ENCODE measurements around the gene CEACAM5. TPM values are rescaled to one million over a fixed set of nuclear protein-coding genes. Genes with fewer than 3 reads are reported as not detected.

Gene CEACAM5
- total and polyA plus RNA-seq, 4 donors = 0.02 TPM; not detected in 3

DNA sequence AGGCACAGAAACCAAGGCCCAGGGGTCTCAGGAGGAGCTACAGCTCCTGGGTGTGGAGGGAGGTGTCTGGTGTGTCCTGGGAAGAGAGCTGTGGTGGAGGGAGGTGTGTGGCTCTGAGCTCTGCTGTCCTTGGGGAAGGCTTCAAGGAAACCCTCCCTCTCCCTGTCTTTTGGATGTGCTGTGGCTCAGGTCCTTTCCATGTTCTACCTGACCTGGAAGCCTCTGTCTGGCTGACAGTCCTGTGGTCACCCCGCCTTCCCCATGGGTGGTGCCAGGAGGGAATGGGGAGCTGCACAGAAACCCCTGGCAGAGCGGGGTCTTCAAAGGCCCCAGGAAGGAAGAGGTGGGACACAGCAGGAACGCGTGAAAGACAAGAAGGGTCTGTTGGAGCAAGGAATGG, 19.7 kb upstream of the CEACAM5 start:
- TF ChIP-seq RXRA (IDR thresholded peaks at IDR 0.05) (no peak), YY1 (IDR thresholded peaks at IDR 0.05) (no peak), EGR1 (IDR thresholded peaks at IDR 0.05; ENCODE audit: low read depth in 2 of 2) (no peak), HNF4G (IDR thresholded peaks at IDR 0.05) (no peak), TAF1 (conservative IDR thresholded peaks at IDR 0.05) (no peak), HNF4A (conservative IDR thresholded peaks at IDR 0.05) (no peak)
- TF ChIP-seq, protein P1, sequence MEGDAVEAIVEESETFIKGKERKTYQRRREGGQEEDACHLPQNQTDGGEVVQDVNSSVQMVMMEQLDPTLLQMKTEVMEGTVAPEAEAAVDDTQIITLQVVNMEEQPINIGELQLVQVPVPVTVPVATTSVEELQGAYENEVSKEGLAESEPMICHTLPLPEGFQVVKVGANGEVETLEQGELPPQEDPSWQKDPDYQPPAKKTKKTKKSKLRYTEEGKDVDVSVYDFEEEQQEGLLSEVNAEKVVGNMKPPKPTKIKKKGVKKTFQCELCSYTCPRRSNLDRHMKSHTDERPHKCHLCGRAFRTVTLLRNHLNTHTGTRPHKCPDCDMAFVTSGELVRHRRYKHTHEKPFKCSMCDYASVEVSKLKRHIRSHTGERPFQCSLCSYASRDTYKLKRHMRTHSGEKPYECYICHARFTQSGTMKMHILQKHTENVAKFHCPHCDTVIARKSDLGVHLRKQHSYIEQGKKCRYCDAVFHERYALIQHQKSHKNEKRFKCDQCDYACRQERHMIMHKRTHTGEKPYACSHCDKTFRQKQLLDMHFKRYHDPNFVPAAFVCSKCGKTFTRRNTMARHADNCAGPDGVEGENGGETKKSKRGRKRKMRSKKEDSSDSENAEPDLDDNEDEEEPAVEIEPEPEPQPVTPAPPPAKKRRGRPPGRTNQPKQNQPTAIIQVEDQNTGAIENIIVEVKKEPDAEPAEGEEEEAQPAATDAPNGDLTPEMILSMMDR (IDR thresholded peaks at IDR 0.05; ENCODE audit: low read depth, low read length, missing input control) = no peak
- TF ChIP-seq, protein P2, sequence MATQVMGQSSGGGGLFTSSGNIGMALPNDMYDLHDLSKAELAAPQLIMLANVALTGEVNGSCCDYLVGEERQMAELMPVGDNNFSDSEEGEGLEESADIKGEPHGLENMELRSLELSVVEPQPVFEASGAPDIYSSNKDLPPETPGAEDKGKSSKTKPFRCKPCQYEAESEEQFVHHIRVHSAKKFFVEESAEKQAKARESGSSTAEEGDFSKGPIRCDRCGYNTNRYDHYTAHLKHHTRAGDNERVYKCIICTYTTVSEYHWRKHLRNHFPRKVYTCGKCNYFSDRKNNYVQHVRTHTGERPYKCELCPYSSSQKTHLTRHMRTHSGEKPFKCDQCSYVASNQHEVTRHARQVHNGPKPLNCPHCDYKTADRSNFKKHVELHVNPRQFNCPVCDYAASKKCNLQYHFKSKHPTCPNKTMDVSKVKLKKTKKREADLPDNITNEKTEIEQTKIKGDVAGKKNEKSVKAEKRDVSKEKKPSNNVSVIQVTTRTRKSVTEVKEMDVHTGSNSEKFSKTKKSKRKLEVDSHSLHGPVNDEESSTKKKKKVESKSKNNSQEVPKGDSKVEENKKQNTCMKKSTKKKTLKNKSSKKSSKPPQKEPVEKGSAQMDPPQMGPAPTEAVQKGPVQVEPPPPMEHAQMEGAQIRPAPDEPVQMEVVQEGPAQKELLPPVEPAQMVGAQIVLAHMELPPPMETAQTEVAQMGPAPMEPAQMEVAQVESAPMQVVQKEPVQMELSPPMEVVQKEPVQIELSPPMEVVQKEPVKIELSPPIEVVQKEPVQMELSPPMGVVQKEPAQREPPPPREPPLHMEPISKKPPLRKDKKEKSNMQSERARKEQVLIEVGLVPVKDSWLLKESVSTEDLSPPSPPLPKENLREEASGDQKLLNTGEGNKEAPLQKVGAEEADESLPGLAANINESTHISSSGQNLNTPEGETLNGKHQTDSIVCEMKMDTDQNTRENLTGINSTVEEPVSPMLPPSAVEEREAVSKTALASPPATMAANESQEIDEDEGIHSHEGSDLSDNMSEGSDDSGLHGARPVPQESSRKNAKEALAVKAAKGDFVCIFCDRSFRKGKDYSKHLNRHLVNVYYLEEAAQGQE (IDR thresholded peaks at IDR 0.05) = no peak
- TF ChIP-seq, protein P3, sequence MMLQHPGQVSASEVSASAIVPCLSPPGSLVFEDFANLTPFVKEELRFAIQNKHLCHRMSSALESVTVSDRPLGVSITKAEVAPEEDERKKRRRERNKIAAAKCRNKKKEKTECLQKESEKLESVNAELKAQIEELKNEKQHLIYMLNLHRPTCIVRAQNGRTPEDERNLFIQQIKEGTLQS (IDR thresholded peaks at IDR 0.05) = no peak
- no peaks in the 10 kb centered on the region for H3K36me3 ChIP-seq (ENCODE audit: control insufficient read depth in 4 of 4, insufficient read depth in 3 of 4, low read depth in 1 of 4, low read length in 3 of 4)
- no peak overlapping the region for H3K27ac ChIP-seq (ENCODE audit: low read depth in 1 of 2, low read length in 2 of 2)
- DNase-seq (ENCODE audit: low spot score) = no peak
- no peak overlapping the region for H3K4me3 ChIP-seq (ENCODE audit: low read depth in 1 of 3, low read length in 3 of 3)
- 64% methylated on average over 4 of the region's 4 CpGs for WGBS
- H3K9ac ChIP-seq (ENCODE audit: low read depth in 1 of 2, low read length in 2 of 2) = no peak overlapping the region
- H3K9me3 ChIP-seq (ENCODE audit: control insufficient read depth in 4 of 4, low read length in 3 of 4) = no peaks in the 10 kb centered on the region
- H3K4me1 ChIP-seq (ENCODE audit: control insufficient read depth in 4 of 4, insufficient read depth in 4 of 4, low read length in 3 of 4) = no peaks in the 10 kb centered on the region
- peaks cover 0 to 7% (median 0%) of the 10 kb centered on the region in 4 donors for H3K27me3 ChIP-seq (ENCODE audit: control insufficient read depth in 4 of 4, insufficient read depth in 4 of 4, low read length in 3 of 4)

DNA sequence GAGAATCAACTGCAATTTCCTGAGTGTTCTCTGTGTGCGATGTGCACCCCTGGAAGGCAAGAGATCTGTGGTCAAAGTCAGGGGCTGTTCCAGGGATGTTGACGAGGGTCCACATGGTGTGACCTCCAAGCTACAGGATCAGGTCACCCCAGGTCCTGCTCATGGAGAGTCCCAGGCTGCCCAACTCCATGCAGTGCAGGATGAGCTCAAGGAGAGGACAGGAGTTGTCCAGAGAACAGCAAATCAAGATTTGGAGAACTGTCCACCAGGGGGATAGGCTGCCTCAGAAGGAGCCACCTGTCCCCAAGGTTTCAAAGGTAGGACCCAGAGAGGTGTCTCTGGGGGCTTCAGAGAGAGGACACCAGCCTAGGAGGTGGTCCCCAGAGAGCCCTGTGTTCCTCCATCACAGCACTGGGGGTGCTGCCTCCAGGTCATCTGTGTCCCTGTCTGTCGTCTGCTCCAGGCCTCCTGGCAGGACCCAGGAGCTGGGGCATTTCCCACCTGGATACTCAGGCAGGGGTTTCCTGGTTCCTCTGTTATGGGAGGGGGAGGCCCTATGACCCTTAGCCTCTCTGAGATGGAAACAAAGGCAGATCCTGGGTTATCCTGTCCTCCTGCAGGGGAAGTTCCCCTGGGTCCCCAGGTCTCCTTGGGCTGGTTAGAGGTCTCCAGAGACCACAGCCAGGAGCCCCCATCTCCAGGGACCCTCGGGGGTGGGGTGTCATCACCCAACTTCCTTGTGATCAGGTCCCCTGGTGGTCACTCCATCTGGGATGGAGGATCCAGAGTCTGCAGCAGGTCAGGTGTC, 18.2 kb upstream of the CEACAM5 start:
- no peak for DNase-seq (ENCODE audit: low spot score)
- WGBS = 62% methylated on average over 4 of the region's 4 CpGs
- TF ChIP-seq YY1 (IDR thresholded peaks at IDR 0.05) = no peak
- no peak for TF ChIP-seq SP1 (IDR thresholded peaks at IDR 0.05)
- TF ChIP-seq, protein P2 (IDR thresholded peaks at IDR 0.05) = no peak
- no peak for TF ChIP-seq RAD21 (IDR thresholded peaks at IDR 0.05)
- no peaks in the 10 kb centered on the region for H3K4me1 ChIP-seq (ENCODE audit: control insufficient read depth in 4 of 4, insufficient read depth in 4 of 4, low read length in 3 of 4)
- H3K27ac ChIP-seq (ENCODE audit: low read depth in 1 of 2, low read length in 2 of 2) = no peak overlapping the region
- H3K9ac ChIP-seq (ENCODE audit: low read depth in 1 of 2, low read length in 2 of 2) = no peak overlapping the region
- H3K36me3 ChIP-seq (ENCODE audit: control insufficient read depth in 4 of 4, insufficient read depth in 3 of 4, low read depth in 1 of 4, low read length in 3 of 4) = no peaks in the 10 kb centered on the region
- H3K4me3 ChIP-seq (ENCODE audit: low read depth in 1 of 3, low read length in 3 of 3) = no peak overlapping the region
- H3K27me3 ChIP-seq (ENCODE audit: control insufficient read depth in 4 of 4, insufficient read depth in 4 of 4, low read length in 3 of 4) = peaks cover 0 to 7% (median 3%) of the 10 kb centered on the region in 4 donors
- H3K9me3 ChIP-seq (ENCODE audit: control insufficient read depth in 4 of 4, low read length in 3 of 4) = no peaks in the 10 kb centered on the region
